AG04449 (cell line): Measurements from ENCODE around the gene MINDY4.

Experiments used
- CTCF ChIA-PET: fragments of 350-600 bp; formaldehyde crosslinking; extraction: SDS; loops from one replicate; lab custom pipeline; 2021; ENCODE audit warnings: antibody characterized with exemption; lab: Yijun Ruan, JAX
- POLR2A ChIA-PET: fragments of 400-600, 350-600 bp; formaldehyde crosslinking; extraction: SDS; loops from one replicate; lab custom pipeline; 2020; ENCODE audit warnings: antibody characterized with exemption, inconsistent platforms; lab: Yijun Ruan, JAX
- DNase-seq: peaks from one replicate; pipeline ENCODE4 v3.0.0-alpha.2; 2010; ENCODE audit warnings: low read depth, low spot score
- H3K4me3 ChIP-seq: 2 replicates; pipeline ENCODE4 v1.5.1; 2011; ENCODE audit warnings: low read depth, mild to moderate bottlenecking, control low read depth, low read length
- TF ChIP-seq, protein P1 (sequence below): IDR thresholded peaks from one replicate; pipeline ENCODE4 v1.5.1; 2011; ENCODE audit warnings: mild to moderate bottlenecking, moderate library complexity, low read length, control low read depth, inconsistent platforms; ENCODE audit not compliant: insufficient read depth; ENCODE audit errors: missing control alignments

The MINDY4 gene

DNA sequence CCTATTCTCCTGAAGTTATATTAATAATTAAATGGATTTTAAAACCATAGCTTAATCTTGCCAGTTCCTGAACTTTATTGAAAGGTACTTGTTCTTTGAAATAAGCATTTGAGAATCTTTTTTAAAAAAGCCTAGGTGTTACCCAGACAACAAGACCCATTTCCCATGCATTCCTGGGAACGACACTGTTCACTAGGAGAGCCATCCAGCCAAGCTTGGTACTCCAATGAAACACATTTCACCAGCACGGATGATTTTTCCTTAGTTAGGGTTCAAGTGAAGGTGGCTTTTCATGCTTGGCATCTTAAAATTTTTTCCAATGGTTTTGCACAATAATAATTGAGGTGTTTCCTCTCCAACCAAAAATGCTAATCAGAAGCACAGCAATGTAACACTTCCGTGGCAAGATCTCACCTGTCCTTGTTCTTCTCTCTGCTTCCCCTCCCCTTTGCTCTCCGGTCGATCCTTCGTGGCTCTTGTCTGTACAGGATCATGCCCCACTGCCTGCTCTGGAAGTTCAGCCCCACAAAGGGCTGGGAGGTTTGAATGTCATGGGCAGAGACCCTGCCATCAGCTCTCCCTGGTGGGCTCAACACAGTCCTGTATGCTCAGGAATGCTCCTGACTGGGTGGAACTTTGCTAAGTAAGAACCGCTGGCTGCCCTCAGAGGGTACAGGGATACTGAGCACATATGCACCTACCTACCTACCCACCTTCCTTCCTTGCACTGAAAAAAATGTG is 70.8 kb downstream of the MINDY4 start:
- ChIA-PET POLR2A (no interaction called here), CTCF (interaction anchor here (0.7 kb wide), 1 partner anchor 61 kb away, joined by 4 read pairs; no protein-coding TSS in a partner anchor)
- TF ChIP-seq, protein P1, sequence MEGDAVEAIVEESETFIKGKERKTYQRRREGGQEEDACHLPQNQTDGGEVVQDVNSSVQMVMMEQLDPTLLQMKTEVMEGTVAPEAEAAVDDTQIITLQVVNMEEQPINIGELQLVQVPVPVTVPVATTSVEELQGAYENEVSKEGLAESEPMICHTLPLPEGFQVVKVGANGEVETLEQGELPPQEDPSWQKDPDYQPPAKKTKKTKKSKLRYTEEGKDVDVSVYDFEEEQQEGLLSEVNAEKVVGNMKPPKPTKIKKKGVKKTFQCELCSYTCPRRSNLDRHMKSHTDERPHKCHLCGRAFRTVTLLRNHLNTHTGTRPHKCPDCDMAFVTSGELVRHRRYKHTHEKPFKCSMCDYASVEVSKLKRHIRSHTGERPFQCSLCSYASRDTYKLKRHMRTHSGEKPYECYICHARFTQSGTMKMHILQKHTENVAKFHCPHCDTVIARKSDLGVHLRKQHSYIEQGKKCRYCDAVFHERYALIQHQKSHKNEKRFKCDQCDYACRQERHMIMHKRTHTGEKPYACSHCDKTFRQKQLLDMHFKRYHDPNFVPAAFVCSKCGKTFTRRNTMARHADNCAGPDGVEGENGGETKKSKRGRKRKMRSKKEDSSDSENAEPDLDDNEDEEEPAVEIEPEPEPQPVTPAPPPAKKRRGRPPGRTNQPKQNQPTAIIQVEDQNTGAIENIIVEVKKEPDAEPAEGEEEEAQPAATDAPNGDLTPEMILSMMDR: no peak
- H3K4me3 ChIP-seq: no peak overlapping the region
- DNase-seq: no peak

DNA sequence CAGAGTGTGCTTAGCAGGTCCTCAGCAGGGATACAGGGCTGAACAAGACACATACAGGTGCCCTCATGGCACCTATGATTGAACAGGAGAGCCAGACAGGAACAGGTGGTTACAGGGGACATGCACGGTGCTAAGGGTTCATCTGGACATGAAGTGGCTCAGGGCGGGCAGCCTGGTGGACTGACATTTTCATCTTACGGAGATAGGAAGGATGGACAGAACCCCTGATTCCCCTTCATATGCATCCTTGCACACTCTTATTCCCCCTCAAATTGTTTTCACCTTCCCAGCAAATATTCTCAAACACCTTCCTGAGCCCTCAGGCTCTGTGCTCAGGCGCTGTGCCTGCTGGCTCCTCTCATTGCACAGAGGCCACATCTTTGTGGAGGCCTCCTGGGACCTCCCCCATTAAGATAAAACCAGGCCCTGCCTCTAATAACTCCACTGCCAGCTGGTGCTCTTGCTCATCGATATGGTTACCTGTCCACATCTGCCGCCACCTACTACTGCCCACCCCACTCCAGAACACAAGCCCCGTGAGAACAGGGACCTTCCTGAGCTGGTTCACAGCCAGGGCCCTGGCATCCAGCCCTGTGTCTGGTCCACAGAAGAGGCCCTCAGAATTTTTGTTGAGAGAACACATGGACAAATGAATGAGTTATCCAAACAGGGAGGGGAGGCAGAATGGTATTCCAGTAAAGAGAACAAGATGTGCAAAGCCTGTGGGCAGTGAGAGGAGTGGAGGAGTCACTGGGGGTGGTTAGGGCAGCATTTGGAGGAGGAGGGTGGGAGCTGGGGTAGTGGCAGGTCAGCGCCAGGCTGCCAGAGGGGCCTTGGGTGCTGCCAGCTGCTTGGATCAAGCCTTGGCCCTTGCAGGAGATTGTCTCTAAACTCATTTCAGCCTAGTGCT is 71.6 kb downstream of the MINDY4 start:
- no peak overlapping the region for H3K4me3 ChIP-seq
- CTCF ChIA-PET: no interaction called here
- POLR2A ChIA-PET: no interaction called here
- TF ChIP-seq, protein P1: no peak
- DNase-seq: no peak

DNA sequence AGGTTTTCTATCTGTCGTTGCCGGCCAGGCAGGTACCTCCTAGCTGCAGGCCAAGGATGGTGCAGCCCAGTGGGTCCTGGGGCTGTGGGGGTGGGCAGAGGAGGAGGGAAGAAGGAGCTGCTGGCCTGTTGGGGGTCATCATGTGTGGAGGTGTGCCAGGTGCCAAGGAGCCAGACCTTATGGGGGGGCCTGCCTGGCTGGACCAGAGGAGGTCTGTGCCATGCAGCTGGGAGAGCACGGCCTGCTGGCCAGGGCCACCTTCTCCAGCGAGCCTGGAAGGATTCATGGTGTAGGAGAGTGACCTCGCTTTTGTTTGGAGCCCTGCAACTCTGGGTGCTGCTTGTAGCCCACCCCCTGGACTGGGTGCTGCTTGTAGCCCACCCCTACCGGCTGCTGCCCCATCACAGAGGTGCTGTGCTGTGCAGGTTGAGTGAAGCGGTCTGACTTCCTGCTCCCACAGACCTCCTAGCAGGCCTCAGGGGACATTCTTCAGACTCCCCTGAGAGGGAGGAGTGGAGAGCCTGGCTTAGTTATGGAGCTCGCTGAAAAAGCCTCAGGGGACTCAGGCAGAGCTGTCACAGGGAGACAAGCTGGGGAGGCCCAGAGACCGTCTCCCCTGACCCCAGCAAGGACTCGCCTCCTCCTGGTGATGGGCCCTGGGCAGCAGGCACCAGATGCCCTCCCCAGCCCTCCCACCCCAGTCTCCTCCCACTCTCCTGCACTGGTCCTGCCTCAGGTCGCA is 72.7 kb downstream of the MINDY4 start:
- POLR2A ChIA-PET: no interaction called here
- DNase-seq: no peak
- H3K4me3 ChIP-seq: no peak overlapping the region
- TF ChIP-seq, protein P1: no peak
- CTCF ChIA-PET: no interaction called here

DNA sequence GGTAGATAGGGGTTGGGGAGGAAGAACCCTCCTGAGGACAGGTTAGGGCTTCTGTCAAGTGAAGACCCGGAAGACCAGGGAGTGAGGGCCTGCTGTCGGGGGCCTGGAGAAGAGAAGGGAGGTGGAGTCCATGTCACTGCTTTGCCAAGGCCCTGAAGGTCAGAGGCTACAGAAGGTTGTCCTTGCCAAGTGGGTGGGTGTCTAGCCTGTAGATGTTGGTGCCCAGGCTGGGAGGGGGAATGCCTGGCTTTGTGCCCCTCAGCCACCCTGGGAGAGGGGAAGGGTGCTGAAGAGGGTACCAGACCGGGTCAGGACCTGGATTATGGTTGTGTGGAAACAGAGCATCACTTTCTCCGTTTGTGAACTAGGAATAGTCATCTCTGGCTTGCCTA is 73.3 kb downstream of the MINDY4 start:
- TF ChIP-seq, protein P1: no peak
- DNase-seq: no peak
- no peak overlapping the region for H3K4me3 ChIP-seq
- ChIA-PET CTCF (no interaction called here), POLR2A (no interaction called here)

DNA sequence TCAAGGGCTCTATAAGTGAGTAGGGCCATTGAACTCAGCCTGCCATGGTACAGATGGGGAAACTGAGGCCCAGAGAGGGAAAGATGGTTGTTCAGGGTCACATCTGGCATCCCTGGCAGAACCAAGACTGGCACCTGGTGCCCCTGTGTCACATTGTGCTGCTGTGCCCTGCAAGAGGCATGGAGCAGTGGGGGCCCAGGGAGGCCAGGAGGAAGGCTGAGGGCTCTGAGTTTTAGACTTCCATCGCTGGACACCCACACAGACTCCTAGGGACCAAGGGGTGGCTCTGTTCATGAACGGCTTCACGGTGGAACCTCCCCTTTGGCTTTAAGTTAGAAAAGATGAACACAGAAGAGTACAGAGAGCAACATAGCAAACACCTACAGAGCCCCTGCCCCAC is 73.7 kb downstream of the MINDY4 start:
- TF ChIP-seq, protein P1: no peak
- no peak overlapping the region for H3K4me3 ChIP-seq
- DNase-seq: no peak
- ChIA-PET CTCF (no interaction called here), POLR2A (no interaction called here)
